Erythroblast (primary cell): ENCODE data around the gene BMP7.

Experiments
- GATA1 ChIP-seq: IDR thresholded peaks from 2 replicates; pipeline ENCODE4 v1.6.1; 2011; ENCODE audit warnings: low read depth, mild to moderate bottlenecking, control low read depth, low read length, moderate library complexity
- POLR2A ChIP-seq: IDR thresholded peaks from 2 replicates; pipeline ENCODE4 v1.6.1; 2011; ENCODE audit warnings: mild to moderate bottlenecking, low read length

DNA sequence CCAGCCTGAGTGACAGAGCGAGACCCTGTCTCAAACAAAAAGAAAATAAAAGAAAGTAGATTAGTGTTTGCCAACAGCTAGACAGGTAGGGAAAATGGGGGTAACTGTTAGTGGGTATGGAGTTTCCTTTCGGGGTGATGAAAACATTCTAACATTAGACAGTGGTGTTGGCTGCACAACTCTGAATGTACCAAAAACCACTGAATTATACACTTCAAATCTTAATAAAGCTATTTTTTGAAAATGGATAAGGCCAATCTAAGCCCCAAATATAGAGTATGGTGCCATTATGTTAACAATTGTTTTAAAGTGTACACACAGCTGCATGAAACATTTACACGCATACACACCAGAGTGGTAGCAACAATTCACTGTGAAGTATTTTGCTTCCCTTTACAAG is 57.0 kb downstream of the BMP7 start:
- TF ChIP-seq POLR2A (no peak), GATA1 (no peak)
